Measurements from ENCODE around the gene CDH12.

The CDH12 gene

GRCh38 chr5:21704974-21705668, 1148.0 kb downstream of the CDH12 start:
- no peak for DNase-seq (ENCODE audit: low spot score)

GRCh38 chr5:21701317-21701716, 1151.8 kb downstream of the CDH12 start:
- no peak for DNase-seq (ENCODE audit: low spot score)
